GM12873 (cell line): ENCODE data around the gene NFIA.

ENCODE experiments used
- TF ChIP-seq, protein P1 (sequence below): IDR thresholded peaks from 2 replicates; pipeline ENCODE4 v1.5.1; 2012; ENCODE audit warnings: low read depth, mild to moderate bottlenecking, moderate library complexity, low read length, control low read depth; ENCODE audit not compliant: insufficient read depth; ENCODE audit errors: missing control alignments

Gene NFIA

DNA sequence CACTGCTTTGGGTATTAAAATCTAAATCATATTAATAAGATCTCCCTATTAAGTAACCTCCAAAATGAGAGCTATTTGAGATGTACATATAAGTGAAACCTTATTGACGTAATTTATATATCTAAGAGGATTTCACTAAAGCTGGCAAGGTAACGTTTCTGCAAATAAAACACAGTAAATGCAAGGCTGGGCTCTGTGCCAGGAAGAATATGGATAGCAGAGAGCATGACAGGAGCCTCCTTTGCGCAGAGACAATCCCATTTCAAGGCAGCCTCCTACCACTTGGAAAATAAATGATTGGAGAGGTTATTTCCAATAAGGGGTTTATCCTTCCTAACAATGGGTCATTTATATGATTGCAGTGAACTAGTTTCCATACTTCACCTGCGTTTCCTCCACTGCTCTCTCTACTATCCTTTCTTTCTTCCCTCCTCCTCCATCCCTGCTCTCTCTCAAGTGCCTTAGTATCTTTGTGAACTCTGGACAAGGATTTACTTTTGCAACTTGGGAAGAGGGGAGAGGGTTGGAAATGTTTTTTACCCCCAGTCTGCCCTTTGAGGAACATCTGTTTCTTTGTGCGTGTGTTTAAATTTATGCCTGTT is 3.0 kb upstream of the NFIA start:
- TF ChIP-seq, protein P1, sequence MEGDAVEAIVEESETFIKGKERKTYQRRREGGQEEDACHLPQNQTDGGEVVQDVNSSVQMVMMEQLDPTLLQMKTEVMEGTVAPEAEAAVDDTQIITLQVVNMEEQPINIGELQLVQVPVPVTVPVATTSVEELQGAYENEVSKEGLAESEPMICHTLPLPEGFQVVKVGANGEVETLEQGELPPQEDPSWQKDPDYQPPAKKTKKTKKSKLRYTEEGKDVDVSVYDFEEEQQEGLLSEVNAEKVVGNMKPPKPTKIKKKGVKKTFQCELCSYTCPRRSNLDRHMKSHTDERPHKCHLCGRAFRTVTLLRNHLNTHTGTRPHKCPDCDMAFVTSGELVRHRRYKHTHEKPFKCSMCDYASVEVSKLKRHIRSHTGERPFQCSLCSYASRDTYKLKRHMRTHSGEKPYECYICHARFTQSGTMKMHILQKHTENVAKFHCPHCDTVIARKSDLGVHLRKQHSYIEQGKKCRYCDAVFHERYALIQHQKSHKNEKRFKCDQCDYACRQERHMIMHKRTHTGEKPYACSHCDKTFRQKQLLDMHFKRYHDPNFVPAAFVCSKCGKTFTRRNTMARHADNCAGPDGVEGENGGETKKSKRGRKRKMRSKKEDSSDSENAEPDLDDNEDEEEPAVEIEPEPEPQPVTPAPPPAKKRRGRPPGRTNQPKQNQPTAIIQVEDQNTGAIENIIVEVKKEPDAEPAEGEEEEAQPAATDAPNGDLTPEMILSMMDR, result no peak

DNA sequence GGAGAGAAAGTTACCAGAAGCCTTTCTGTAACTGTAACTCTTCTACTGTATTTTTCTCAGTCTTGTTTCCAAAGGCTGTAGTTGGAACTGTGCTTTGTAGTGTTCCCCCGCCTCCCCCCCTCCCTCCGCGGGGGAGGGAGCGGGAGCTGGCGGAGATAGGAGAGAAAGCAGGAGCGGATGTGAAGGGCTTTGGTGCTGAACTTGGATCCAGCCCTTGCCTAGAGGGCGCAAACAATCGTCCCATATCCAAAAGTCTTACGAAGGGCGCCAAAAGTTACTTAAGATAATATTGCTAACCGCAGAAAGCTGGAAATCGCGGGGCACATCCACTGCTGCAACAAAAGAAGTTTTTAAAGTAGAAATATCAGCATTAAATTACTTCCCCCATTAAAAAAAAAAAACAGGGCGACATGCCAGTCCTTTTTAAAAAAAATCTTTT is 2.4 kb upstream of the NFIA start:
- TF ChIP-seq, protein P1, result no peak

DNA sequence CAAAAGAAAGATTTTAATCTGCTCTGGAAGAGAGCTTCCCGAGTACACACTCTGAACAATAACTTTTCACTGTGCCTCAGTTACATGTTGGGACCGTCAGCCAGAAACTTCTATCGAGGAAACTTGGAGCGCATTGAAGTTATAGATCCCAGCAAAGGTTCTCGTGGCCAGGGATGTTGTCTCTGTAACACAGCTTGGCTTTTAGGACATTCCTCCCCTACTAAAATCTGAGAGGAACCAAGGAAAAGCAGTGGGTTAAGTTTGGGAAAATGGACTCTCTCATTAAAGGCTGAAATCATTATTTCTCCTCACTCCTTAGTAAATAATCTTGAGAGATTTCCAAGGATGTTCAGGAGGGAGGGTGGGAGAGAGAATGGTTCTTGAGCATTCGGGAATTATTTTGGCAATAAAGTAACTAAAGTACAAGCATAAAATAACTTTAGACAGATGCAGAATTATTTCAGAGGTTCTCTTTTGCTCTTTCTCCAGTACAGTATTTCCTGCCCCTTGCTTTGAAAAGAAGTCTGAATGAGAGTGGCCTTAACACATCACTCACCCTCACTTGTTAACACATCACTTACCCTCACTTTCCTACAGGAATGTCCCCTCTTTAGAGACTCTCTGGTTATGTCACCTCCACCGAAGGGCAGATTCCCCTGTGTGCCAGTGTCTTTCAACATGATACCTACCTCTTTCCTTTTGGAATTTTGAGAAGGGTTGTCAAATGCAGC is 1.8 kb upstream of the NFIA start:
- TF ChIP-seq, protein P1, result no peak

- TF ChIP-seq, protein P1, result no peak
Observed at GRCh38 chr1:61081144-61081685, 1.1 kb upstream of the NFIA start.

DNA sequence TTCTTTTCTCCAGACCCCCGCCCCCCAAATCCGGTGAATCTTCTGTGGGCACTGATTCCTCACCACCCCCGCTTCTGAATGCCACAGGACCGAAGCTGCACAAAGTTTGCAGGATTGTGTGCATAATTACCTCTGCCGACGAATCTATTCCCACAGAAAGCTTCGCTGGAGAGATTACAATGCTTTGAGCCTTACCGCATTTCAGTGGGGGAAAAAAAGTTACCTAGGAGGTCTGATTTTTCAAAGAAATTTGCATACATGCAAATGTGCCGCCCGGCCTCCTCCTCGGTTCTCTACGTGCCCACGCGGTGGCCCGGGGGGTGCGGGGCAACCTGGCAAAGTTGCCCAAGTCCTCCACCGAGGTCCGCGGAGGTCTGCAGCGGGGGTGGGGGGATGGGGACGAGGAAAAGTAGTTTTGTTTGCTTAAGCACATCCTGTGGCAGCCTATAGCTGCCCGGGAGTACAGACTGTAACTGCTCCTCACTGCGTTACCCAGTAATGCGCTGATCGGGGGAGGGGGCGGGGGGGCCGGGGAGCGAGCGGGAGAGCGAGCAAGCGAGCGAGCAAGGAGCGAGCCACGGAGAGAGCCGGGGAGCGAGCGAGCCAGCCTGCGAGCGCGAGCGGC is 563 bp upstream of the NFIA start:
- TF ChIP-seq, protein P1, result no peak

DNA sequence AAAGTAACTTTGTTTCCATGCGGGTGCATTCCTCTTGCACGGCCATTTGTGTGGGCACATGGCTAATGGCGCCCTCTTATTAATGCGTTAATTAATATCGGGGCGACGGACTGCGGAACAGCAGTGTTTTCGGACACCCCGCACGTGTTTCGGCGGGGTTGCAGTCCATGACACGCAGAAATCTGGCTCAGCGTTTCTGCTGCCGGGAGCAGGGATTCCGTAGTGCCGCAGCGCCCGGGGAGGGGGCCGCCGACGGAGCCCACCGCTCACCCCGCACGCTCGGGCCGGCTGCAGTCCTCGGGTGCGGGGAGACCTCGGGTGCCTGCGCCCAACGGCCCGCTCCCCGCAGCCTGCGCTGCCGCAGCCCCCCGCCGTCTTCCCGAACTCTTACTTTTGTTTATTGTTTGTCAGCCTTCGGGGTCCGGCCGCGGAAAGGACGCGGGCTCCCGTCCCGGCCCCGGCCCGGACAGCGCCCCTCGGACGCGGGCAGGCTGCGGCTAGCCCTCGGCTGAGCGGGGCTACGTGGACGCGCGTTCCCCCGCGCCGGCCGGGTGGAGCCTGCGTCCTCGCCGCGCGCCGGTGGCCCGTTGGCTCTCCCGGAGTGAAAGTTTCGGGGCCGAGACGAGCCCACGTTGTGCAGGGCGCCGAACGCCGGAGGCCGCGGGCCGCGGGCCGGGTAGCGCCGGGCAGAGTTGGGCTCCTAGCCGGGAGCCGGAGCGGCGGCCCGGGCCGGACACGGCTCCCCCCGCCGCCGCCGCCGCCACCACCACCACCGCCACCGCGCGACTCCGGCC is 849 bp downstream of the NFIA start:
- TF ChIP-seq, protein P1, result no peak

- TF ChIP-seq, protein P1, result no peak
Observed at GRCh38 chr1:61083807-61084440, 1.6 kb downstream of the NFIA start.
